A549 treated with AZD2906 at 1 μM for 4 hours (cell line): ENCODE results near the gene MVB12B. TPM values are rescaled to one million over a fixed set of nuclear protein-coding genes. Genes with fewer than 3 reads are reported as not detected.

ENCODE experiments used
- total RNA-seq: library from RNA; stranded (reverse); fragments of 200-300 nt; extraction: Qiagen RNA extraction; gene quantifications from 5 replicates; pipeline ENCODE4 v1.2.3, GENCODE V29; 2022

MVB12B gene
- total RNA-seq: 5.7 to 7.2 TPM (median 7.1 TPM) in 5 replicates

GRCh38 chr9:126326228-126327005, at the start of gene MVB12B:
Gene MVB12B, plus strand, starts transcription at chr9:126326829. Its CDS starts 101 bp downstream, at chr9:126326930.

